Measurements from ENCODE around the gene PTPN14. TPM values are rescaled to one million over a fixed set of nuclear protein-coding genes. Genes with fewer than 3 reads are reported as not detected.

The PTPN14 gene
- polyA plus RNA-seq, 1 experiment, result 29.4 TPM

GRCh38 chr1:214312530-214313051 is 238.8 kb downstream of the PTPN14 start:
- DNase-seq (ENCODE audit: low read depth), result no peak
- ChIA-PET POLR2A (no interaction called here), CTCF (interaction anchor here (1.1 to 12.1 kb wide), 3 partner anchors 10 to 273 kb away, joined by 5 to 122 read pairs (median 6); no protein-coding TSS in a partner anchor)
- Histone ChIP-seq H3K27me3 (ENCODE audit: control insufficient read depth, insufficient read depth, low read length) (no peaks in the 10 kb centered on the region), H3K4me3 (ENCODE audit: low read depth, low read length) (no peak overlapping the region), H3K36me3 (ENCODE audit: control insufficient read depth, insufficient read depth, low read length) (no peaks in the 10 kb centered on the region)
- TF ChIP-seq CTCF (IDR thresholded peaks at IDR 0.05; ENCODE audit: insufficient read depth, low read depth, low read length), result no peak

DNA sequence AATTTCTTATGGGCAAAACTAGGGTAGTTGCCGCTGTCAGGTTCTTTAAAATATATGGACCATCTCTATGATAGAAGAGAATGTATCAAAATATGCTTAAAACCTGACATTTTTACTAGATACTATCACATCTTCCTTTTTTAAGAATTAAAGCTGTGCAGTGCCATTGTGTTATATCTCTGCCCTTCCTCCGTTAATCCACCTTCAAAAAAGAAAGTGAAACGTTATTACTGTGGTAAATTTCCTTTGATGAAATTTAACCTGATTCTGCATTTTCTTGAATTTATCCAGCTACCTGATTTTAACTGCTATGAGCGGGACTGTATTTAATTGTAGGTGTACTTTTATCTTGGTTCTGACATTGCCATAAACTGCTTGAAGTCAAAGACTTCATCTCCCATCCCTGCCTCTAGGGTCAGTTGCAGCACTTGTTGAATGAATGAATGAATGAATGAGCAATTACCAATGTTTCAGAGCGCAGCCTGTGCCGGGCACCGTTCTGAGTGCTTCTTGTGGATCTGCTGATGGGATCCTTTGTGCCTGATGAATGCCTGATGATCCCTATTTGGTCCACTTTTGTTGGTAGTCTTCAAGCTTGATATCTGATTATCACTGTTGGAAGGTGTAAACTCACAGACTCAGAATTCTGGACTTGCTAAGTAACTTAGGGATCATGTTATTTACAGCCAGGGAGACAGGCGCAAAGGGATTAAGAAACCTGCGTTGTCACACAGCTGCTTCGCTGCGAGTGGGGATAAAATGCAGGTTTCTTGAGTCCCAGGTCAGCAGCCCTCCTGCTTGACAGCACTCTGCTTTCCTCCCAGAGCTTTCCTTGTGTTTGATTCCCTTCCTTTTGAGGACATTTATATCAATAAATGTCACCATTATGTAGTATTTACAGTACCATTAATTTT is 240.4 kb downstream of the PTPN14 start:
- H3K36me3 ChIP-seq (ENCODE audit: control insufficient read depth, insufficient read depth, low read length), result no peaks in the 10 kb centered on the region
- no peak overlapping the region for H3K4me3 ChIP-seq (ENCODE audit: low read depth, low read length)
- H3K27me3 ChIP-seq (ENCODE audit: control insufficient read depth, insufficient read depth, low read length), result no peaks in the 10 kb centered on the region
- DNase-seq (ENCODE audit: low read depth), result no peak
- TF ChIP-seq CTCF (IDR thresholded peaks at IDR 0.05; ENCODE audit: insufficient read depth, low read depth, low read length), result no peak
- POLR2A ChIA-PET, result no interaction called here
- CTCF ChIA-PET, result interaction anchor here (0.8 to 12.1 kb wide), 4 partner anchors 14 to 274 kb away, joined by 3 to 122 read pairs (median 6); no protein-coding TSS in a partner anchor

GRCh38 chr1:214310010-214310409 is 241.4 kb downstream of the PTPN14 start:
- no peaks in the 10 kb centered on the region for H3K27me3 ChIP-seq (ENCODE audit: control insufficient read depth, insufficient read depth, low read length)
- CTCF ChIA-PET, result interaction anchor here (1.0 kb wide), 1 partner anchor 18 kb away, joined by 3 read pairs; no protein-coding TSS in a partner anchor
- TF ChIP-seq CTCF (IDR thresholded peaks at IDR 0.05; ENCODE audit: insufficient read depth, low read depth, low read length), result no peak
- no peaks in the 10 kb centered on the region for H3K36me3 ChIP-seq (ENCODE audit: control insufficient read depth, insufficient read depth, low read length)
- DNase-seq (ENCODE audit: low read depth), result no peak
- no peak overlapping the region for H3K4me3 ChIP-seq (ENCODE audit: low read depth, low read length)
- POLR2A ChIA-PET, result interaction anchor here (0.7 kb wide), 1 partner anchor 29 kb away, joined by 3 read pairs; the partner anchor contains the start of gene SMYD2

DNA sequence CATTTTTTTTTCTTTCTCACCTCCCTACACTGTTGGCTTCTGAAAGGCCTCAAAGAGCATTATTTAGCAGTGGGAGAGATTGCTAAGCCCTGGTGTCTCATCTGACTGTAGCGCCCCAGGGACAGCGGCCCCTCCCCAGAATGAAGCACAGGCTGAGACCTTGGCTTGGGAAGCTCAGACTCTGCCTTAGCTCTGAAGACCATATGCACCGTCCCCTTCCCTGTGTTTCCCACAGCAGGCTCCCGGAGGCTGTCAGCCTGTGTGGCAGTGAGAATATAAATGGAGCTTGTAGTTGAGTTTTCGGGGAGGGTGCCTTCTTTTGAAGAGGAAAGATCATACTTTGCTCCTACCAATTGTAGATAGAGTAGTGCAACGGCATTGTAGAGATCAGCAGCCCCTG is 245.1 kb downstream of the PTPN14 start:
- CTCF ChIA-PET, result interaction anchor here (1.0 to 1.6 kb wide), 3 partner anchors 22 to 45 kb away, joined by 3 to 6 read pairs (median 6); no protein-coding TSS in a partner anchor
- Histone ChIP-seq H3K4me3 (ENCODE audit: low read depth, low read length) (no peak overlapping the region), H3K36me3 (ENCODE audit: control insufficient read depth, insufficient read depth, low read length) (no peaks in the 10 kb centered on the region), H3K27me3 (ENCODE audit: control insufficient read depth, insufficient read depth, low read length) (no peaks in the 10 kb centered on the region)
- TF ChIP-seq CTCF (IDR thresholded peaks at IDR 0.05; ENCODE audit: insufficient read depth, low read depth, low read length), result no peak
- no peak for DNase-seq (ENCODE audit: low read depth)
- POLR2A ChIA-PET, result no interaction called here

DNA sequence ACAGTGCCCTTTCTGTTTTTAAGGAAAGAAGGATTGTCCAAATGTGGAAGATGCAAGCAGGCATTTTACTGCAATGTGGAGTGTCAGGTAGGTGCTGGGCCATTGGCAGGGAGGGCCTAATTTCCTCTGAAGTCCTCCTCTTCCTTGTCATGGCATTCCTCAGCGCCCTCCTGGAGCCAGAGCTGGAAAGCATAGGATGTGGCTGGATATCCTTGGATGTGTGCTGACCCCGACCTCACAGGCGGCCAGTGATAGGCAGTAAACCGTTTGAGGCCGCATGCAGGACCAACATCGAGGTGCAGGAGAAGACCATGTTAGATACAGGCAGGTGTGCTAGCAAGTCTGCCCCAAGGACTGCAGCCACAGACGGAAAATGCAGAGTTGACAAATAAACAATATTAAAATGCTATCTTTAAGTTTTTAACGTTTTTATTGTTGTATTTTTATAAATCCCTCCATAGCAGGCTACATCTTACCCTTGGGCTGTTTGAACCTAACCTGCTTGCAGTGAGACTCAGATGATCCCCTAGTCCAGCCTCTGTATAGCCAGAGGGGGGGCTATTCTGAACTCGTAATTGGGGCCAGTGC is 246.1 kb downstream of the PTPN14 start:
- no peak for DNase-seq (ENCODE audit: low read depth)
- Histone ChIP-seq H3K27me3 (ENCODE audit: control insufficient read depth, insufficient read depth, low read length) (no peaks in the 10 kb centered on the region), H3K4me3 (ENCODE audit: low read depth, low read length) (no peak overlapping the region), H3K36me3 (ENCODE audit: control insufficient read depth, insufficient read depth, low read length) (no peaks in the 10 kb centered on the region)
- no peak for TF ChIP-seq CTCF (IDR thresholded peaks at IDR 0.05; ENCODE audit: insufficient read depth, low read depth, low read length)
- CTCF ChIA-PET, result interaction anchor here (1.1 kb wide), 1 partner anchor 8 kb away, joined by 4 read pairs; no protein-coding TSS in a partner anchor
- POLR2A ChIA-PET, result no interaction called here

Measured in BJ (cell line).